LNCAP (cell line): Measurements from ENCODE around the gene PBRM1.

Source experiments
- CTCF ChIP-seq: fragments of 450-650 bp; IDR thresholded peaks from 2 replicates; pipeline ENCODE4 v1.5.1; 2017; ENCODE audit warnings: mild to moderate bottlenecking

PBRM1 gene

GRCh38 chr3:52506266-52506966 lies 179.3 kb downstream of the PBRM1 start:
- no peak for TF ChIP-seq CTCF

- no peak for TF ChIP-seq CTCF
Observed at GRCh38 chr3:52504977-52505376, 180.7 kb downstream of the PBRM1 start.

GRCh38 chr3:52503788-52504424 lies 181.8 kb downstream of the PBRM1 start:
- TF ChIP-seq CTCF: no peak

- no peak for TF ChIP-seq CTCF
Observed at GRCh38 chr3:52502808-52503350, 182.8 kb downstream of the PBRM1 start.

- TF ChIP-seq CTCF: no peak
Observed at GRCh38 chr3:52502001-52502400, 183.7 kb downstream of the PBRM1 start.

GRCh38 chr3:52501046-52501445 lies 184.7 kb downstream of the PBRM1 start:
- no peak for TF ChIP-seq CTCF

GRCh38 chr3:52498137-52499054 lies 187.3 kb downstream of the PBRM1 start:
- TF ChIP-seq CTCF: no peak
